Hepatic stellate cell (primary cell): ENCODE measurements around the gene RAB22A.
A peak's percentile ranks its signal among the peaks of the same experiment; 100 is the strongest.

ENCODE experiments used
- DNase-seq: peaks from one replicate; pipeline ENCODE4 v3.0.0; 2011; ENCODE audit warnings: low spot score

The RAB22A gene

GRCh38 chr20:58303547-58303946 lies 6.0 kb upstream of the RAB22A start:
- DNase-seq, result no peak

- no peak for DNase-seq
Measured at GRCh38 chr20:58305061-58305460, 4.5 kb upstream of the RAB22A start.

GRCh38 chr20:58306421-58307261 lies 2.9 kb upstream of the RAB22A start:
- no peak for DNase-seq

- DNase-seq, result no peak
Measured at GRCh38 chr20:58307270-58307669, 2.2 kb upstream of the RAB22A start.

- no peak for DNase-seq
Measured at GRCh38 chr20:58308290-58308679, 1.2 kb upstream of the RAB22A start.

- DNase-seq, result peak; percentile 78
Measured at GRCh38 chr20:58308680-58309527, 611 bp upstream of the RAB22A start.

GRCh38 chr20:58310291-58310782 lies 822 bp downstream of the RAB22A start:
- peak; percentile 27 for DNase-seq

- DNase-seq, result no peak
Measured at GRCh38 chr20:58312836-58313235, 3.3 kb downstream of the RAB22A start.

- no peak for DNase-seq
Measured at GRCh38 chr20:58313396-58313795, 3.9 kb downstream of the RAB22A start.

- DNase-seq, result no peak
Measured at GRCh38 chr20:58321205-58321604, 11.7 kb downstream of the RAB22A start.

GRCh38 chr20:58322083-58322482 lies 12.6 kb downstream of the RAB22A start:
- no peak for DNase-seq

GRCh38 chr20:58325912-58326311 lies 16.4 kb downstream of the RAB22A start:
- DNase-seq, result no peak

GRCh38 chr20:58327211-58327610 lies 17.7 kb downstream of the RAB22A start:
- DNase-seq, result no peak

GRCh38 chr20:58328836-58329235 lies 19.3 kb downstream of the RAB22A start:
- no peak for DNase-seq

GRCh38 chr20:58329711-58330110 lies 20.2 kb downstream of the RAB22A start:
- no peak for DNase-seq

- DNase-seq, result no peak
Measured at GRCh38 chr20:58330249-58330648, 20.7 kb downstream of the RAB22A start.

GRCh38 chr20:58330687-58331086 lies 21.2 kb downstream of the RAB22A start:
- no peak for DNase-seq

GRCh38 chr20:58331961-58332551 lies 22.5 kb downstream of the RAB22A start:
- no peak for DNase-seq

GRCh38 chr20:58339741-58340140 lies 30.2 kb downstream of the RAB22A start:
- DNase-seq, result no peak

- no peak for DNase-seq
Measured at GRCh38 chr20:58340151-58340550, 30.6 kb downstream of the RAB22A start.

GRCh38 chr20:58340853-58341252 lies 31.3 kb downstream of the RAB22A start:
- no peak for DNase-seq

GRCh38 chr20:58342104-58342945 lies 32.8 kb downstream of the RAB22A start:
- DNase-seq, result peak; percentile 62
